ENCODE measurements around the gene SFI1.

Gene SFI1

DNA sequence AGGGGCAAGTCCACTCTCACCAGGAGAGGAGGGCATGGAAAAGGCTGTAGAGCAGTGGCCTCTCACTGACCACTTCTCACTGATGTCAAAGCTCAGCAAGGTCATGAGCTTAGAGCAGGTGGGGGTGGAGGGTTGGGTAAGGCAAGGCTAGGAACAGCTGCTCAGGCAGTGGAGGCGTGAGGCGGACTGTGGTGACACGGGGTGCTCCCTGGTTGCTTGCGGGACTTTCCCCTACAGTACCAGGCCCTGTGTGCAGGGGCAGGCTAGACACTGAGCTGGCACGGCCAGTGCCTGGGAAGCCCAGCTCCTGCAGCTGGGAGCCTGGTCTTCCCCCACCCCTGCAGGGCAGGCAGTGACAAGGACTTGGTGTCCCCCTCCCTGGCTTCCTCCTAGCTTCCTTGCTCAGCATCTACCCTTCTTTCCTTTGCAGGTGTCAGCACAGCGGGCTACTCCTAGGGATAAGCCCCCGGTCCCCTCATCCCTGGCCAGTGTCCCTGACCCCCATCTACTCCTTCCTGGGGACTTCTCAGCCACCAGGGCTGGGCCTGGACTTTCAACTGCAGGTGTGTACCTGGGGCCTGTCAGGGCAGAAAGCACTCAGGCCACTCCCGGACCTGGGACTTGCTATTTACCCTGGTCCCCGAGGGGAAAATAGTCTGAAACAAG is 120.1 kb downstream of the SFI1 start:
- no peak for TF ChIP-seq ZBTB7A (IDR thresholded peaks at IDR 0.05; ENCODE audit: low read depth)
- TF ChIP-seq EGR1 (IDR thresholded peaks at IDR 0.05), result no peak
- TF ChIP-seq RAD21 (IDR thresholded peaks at IDR 0.05; ENCODE audit: low read depth), result no peak
- TF ChIP-seq TCF12 (IDR thresholded peaks at IDR 0.05; ENCODE audit: low read depth), result no peak
- TF ChIP-seq, protein P1, sequence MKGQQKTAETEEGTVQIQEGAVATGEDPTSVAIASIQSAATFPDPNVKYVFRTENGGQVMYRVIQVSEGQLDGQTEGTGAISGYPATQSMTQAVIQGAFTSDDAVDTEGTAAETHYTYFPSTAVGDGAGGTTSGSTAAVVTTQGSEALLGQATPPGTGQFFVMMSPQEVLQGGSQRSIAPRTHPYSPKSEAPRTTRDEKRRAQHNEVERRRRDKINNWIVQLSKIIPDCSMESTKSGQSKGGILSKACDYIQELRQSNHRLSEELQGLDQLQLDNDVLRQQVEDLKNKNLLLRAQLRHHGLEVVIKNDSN (IDR thresholded peaks at IDR 0.05), result no peak

- no peak for TF ChIP-seq RAD21 (IDR thresholded peaks at IDR 0.05; ENCODE audit: low read depth)
- no peak for TF ChIP-seq TEAD4 (IDR thresholded peaks at IDR 0.05)
- no peak for TF ChIP-seq NFIC (IDR thresholded peaks at IDR 0.05)
- TF ChIP-seq CEBPB (IDR thresholded peaks at IDR 0.05), result no peak
- TF ChIP-seq, protein P2, sequence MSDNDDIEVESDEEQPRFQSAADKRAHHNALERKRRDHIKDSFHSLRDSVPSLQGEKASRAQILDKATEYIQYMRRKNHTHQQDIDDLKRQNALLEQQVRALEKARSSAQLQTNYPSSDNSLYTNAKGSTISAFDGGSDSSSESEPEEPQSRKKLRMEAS (IDR thresholded peaks at IDR 0.05), result no peak
- no peak for TF ChIP-seq TCF12 (IDR thresholded peaks at IDR 0.05; ENCODE audit: low read depth)
- TF ChIP-seq TAF1 (IDR thresholded peaks at IDR 0.05; ENCODE audit: low read depth), result no peak
- TF ChIP-seq EGR1 (IDR thresholded peaks at IDR 0.05), result no peak
- TF ChIP-seq FOXM1 (IDR thresholded peaks at IDR 0.05; ENCODE audit: borderline replicate concordance, low read depth), result no peak
- no peak for TF ChIP-seq EP300 (IDR thresholded peaks at IDR 0.05; ENCODE audit: borderline replicate concordance)
- TF ChIP-seq, protein P3, sequence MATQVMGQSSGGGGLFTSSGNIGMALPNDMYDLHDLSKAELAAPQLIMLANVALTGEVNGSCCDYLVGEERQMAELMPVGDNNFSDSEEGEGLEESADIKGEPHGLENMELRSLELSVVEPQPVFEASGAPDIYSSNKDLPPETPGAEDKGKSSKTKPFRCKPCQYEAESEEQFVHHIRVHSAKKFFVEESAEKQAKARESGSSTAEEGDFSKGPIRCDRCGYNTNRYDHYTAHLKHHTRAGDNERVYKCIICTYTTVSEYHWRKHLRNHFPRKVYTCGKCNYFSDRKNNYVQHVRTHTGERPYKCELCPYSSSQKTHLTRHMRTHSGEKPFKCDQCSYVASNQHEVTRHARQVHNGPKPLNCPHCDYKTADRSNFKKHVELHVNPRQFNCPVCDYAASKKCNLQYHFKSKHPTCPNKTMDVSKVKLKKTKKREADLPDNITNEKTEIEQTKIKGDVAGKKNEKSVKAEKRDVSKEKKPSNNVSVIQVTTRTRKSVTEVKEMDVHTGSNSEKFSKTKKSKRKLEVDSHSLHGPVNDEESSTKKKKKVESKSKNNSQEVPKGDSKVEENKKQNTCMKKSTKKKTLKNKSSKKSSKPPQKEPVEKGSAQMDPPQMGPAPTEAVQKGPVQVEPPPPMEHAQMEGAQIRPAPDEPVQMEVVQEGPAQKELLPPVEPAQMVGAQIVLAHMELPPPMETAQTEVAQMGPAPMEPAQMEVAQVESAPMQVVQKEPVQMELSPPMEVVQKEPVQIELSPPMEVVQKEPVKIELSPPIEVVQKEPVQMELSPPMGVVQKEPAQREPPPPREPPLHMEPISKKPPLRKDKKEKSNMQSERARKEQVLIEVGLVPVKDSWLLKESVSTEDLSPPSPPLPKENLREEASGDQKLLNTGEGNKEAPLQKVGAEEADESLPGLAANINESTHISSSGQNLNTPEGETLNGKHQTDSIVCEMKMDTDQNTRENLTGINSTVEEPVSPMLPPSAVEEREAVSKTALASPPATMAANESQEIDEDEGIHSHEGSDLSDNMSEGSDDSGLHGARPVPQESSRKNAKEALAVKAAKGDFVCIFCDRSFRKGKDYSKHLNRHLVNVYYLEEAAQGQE (IDR thresholded peaks at IDR 0.05; ENCODE audit: low read depth), result no peak
- no peak for TF ChIP-seq ZBTB7A (IDR thresholded peaks at IDR 0.05; ENCODE audit: low read depth)
- TF ChIP-seq, protein P1 (IDR thresholded peaks at IDR 0.05), result no peak
- no peak for TF ChIP-seq CREB1 (IDR thresholded peaks at IDR 0.05; ENCODE audit: low read depth)
- no peak for TF ChIP-seq YY1 (IDR thresholded peaks at IDR 0.05; ENCODE audit: low read depth)
These were observed 121.7 kb downstream of the SFI1 start for GRCh38 chr22:31618057-31618456.

GRCh38 chr22:31618471-31619176 is 122.3 kb downstream of the SFI1 start:
- no peak for TF ChIP-seq ZBTB7A (IDR thresholded peaks at IDR 0.05; ENCODE audit: low read depth)
- TF ChIP-seq NFIC (IDR thresholded peaks at IDR 0.05), result no peak
- TF ChIP-seq TEAD4 (IDR thresholded peaks at IDR 0.05), result no peak

- no peak for TF ChIP-seq TAF1 (IDR thresholded peaks at IDR 0.05; ENCODE audit: low read depth)
- TF ChIP-seq EP300 (IDR thresholded peaks at IDR 0.05; ENCODE audit: borderline replicate concordance), result no peak
- TF ChIP-seq FOXM1 (IDR thresholded peaks at IDR 0.05; ENCODE audit: borderline replicate concordance, low read depth), result no peak
- TF ChIP-seq NFIC (IDR thresholded peaks at IDR 0.05), result no peak
- no peak for TF ChIP-seq TEAD4 (IDR thresholded peaks at IDR 0.05)
These were observed 123.4 kb downstream of the SFI1 start for GRCh38 chr22:31619611-31620300.

DNA sequence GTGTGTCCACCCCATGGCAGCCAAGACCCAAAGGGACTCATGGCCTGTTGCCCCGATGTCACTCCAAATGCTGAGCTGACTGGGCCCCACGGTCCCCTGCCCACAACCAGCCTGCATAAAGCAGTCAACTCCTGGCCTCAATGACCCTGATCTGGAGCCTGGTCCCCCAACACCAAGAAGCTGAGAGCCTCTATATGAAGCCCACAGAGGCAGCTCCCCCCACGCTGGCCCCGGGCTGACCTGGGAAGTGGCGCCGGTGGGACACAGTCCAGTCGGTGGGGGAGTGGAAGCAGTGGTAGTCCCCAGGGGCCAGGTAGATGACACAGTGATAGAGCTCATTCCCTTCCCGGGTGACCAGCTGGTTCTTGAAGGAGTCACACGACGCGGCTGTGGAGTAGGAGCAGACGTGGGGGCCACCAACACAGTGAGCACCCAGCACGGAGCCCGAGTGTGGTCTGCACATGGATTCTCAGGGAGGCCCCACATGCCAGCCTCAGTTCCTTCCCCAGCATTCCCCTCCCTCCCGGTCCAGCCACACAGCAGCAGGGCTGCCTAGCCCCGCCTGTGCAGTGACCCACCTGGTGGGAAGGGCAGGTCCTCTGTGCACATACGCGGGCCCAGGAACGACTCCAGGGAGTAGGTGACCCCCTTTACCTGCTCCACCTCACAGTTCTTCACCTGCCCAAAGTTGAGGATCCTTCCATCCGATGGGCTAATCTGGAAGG is 124.6 kb downstream of the SFI1 start:
- TF ChIP-seq NFIC (IDR thresholded peaks at IDR 0.05) (no peak), TAF1 (IDR thresholded peaks at IDR 0.05; ENCODE audit: low read depth) (no peak), ZBTB7A (IDR thresholded peaks at IDR 0.05; ENCODE audit: low read depth) (no peak), EP300 (IDR thresholded peaks at IDR 0.05; ENCODE audit: borderline replicate concordance) (no peak), CREB1 (IDR thresholded peaks at IDR 0.05; ENCODE audit: low read depth) (no peak), RAD21 (IDR thresholded peaks at IDR 0.05; ENCODE audit: low read depth) (no peak), FOXM1 (IDR thresholded peaks at IDR 0.05; ENCODE audit: borderline replicate concordance, low read depth) (no peak), CEBPB (IDR thresholded peaks at IDR 0.05) (no peak), YY1 (IDR thresholded peaks at IDR 0.05; ENCODE audit: low read depth) (no peak), EGR1 (IDR thresholded peaks at IDR 0.05) (no peak), TEAD4 (IDR thresholded peaks at IDR 0.05) (no peak), TCF12 (IDR thresholded peaks at IDR 0.05; ENCODE audit: low read depth) (no peak)
- TF ChIP-seq, protein P3 (IDR thresholded peaks at IDR 0.05; ENCODE audit: low read depth), result no peak
- TF ChIP-seq, protein P1 (IDR thresholded peaks at IDR 0.05), result no peak
- TF ChIP-seq, protein P2 (IDR thresholded peaks at IDR 0.05), result no peak
